Nephron progenitor cell (in vitro differentiated cells): ENCODE results near the gene MYO5B.

Experiments
- DNase-seq: peaks from one replicate; pipeline ENCODE4 v3.0.0; 2021
- H3K27ac Mint-ChIP-seq: 2 replicates; pipeline ENCODE4 v1.8.0; 2021; ENCODE audit warnings: mild to moderate bottlenecking, moderate library complexity, mixed read lengths
- H3K27me3 Mint-ChIP-seq: 2 replicates; pipeline ENCODE4 v1.8.0; 2021; ENCODE audit warnings: mild to moderate bottlenecking, low read depth, mixed read lengths; ENCODE audit not compliant: poor library complexity
- H3K36me3 Mint-ChIP-seq: 2 replicates; pipeline ENCODE4 v1.8.0; 2021; ENCODE audit warnings: low read depth, mixed read lengths
- H3K4me1 Mint-ChIP-seq: 2 replicates; pipeline ENCODE4 v1.8.0; 2021; ENCODE audit warnings: mixed read lengths
- H3K4me3 Mint-ChIP-seq: 2 replicates; pipeline ENCODE4 v1.8.0; 2021; ENCODE audit warnings: mild to moderate bottlenecking, moderate library complexity, mixed read lengths
- H3K9me3 Mint-ChIP-seq: 2 replicates; pipeline ENCODE4 v1.8.0; 2021; ENCODE audit warnings: mild to moderate bottlenecking, moderate library complexity, mixed read lengths
- CTCF ChIP-seq: fragments of 200-600 bp; sonication (generic); IDR thresholded peaks from 2 replicates; pipeline ENCODE4 v1.5.0; 2021; ENCODE audit warnings: antibody characterized with exemption

The MYO5B gene

GRCh38 chr18:50163505-50163904, 31.4 kb downstream of the MYO5B start:
- Mint-ChIP-seq H3K27me3 (peaks cover 50% of the 10 kb centered on the region), H3K9me3 (no peaks in the 10 kb centered on the region), H3K4me3 (no peak overlapping the region), H3K36me3 (no peaks in the 10 kb centered on the region), H3K27ac (no peak overlapping the region), H3K4me1 (peaks cover 51% of the 10 kb centered on the region)
- no peak for TF ChIP-seq CTCF
- no peak for DNase-seq

- Mint-ChIP-seq H3K36me3 (no peaks in the 10 kb centered on the region), H3K27me3 (peaks cover 49% of the 10 kb centered on the region), H3K4me3 (no peak overlapping the region), H3K27ac (peak overlapping the region; percentile 31), H3K4me1 (peaks cover 51% of the 10 kb centered on the region), H3K9me3 (no peaks in the 10 kb centered on the region)
- no peak for DNase-seq
- no peak for TF ChIP-seq CTCF
These were observed 32.3 kb downstream of the MYO5B start for GRCh38 chr18:50162486-50163304.

DNA sequence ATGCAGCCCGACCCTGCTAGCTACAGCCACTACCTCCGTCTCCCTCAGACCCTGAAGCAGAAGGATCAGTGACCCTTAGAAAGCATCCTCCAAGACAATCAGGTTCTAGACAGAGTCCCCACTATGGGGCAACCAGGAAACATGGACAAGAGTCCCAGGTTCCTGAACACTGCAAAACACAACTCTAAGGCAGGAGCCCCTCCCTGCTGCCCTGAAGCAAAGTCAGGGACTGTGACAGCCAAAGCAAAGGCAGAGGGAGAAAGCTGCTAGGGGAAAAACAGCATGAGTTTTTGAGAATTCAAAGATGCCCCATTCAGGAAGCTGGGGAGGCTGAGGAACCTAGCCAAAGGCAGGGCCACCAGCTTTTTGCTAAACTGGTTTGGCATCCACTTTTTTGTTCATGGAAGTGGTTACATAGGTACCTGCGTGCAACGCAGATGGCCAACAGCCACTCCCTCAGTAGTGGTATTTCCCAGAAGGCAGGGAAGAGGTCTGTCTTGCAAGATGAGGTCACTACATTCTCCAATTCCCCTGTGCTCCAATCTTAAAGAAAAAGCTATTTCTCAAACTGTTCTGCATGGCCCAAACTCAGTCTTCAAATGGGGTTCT, 33.2 kb downstream of the MYO5B start:
- no peak for TF ChIP-seq CTCF
- Mint-ChIP-seq H3K27ac (no peak overlapping the region), H3K4me3 (no peak overlapping the region), H3K9me3 (no peaks in the 10 kb centered on the region), H3K4me1 (peaks cover 58% of the 10 kb centered on the region), H3K27me3 (peaks cover 44% of the 10 kb centered on the region), H3K36me3 (no peaks in the 10 kb centered on the region)
- DNase-seq: no peak

DNA sequence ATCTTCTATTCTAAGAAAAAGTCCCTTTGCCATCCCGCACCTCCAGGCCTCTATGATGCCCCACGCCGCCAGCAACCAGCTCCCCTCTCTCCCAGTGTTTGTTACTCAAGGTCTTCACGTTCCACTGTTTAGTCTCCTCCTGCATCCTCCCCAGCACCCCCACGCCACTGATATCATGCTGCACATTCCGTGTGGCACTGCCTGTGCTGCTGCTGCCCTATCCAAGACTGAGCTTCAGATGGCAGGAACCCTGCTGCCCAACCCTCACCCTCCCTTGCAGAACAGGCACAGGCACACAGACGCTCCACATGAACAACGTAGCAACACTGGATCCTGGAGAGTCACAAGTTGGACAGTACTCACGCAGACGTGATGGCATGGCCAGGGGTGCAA, 35.3 kb downstream of the MYO5B start:
- Mint-ChIP-seq H3K27ac (peak overlapping the region; percentile 78), H3K36me3 (no peaks in the 10 kb centered on the region), H3K27me3 (peaks cover 31% of the 10 kb centered on the region), H3K4me3 (peak overlapping the region; percentile 31), H3K9me3 (no peaks in the 10 kb centered on the region), H3K4me1 (peaks cover 63% of the 10 kb centered on the region)
- DNase-seq: no peak
- no peak for TF ChIP-seq CTCF

- peak overlapping the region; percentile 31 for H3K4me3 Mint-ChIP-seq
- no peak for TF ChIP-seq CTCF
- no peaks in the 10 kb centered on the region for H3K9me3 Mint-ChIP-seq
These were observed 35.9 kb downstream of the MYO5B start for GRCh38 chr18:50158866-50159653.

More at GRCh38 chr18:50158866-50159653, 35.9 kb downstream of the MYO5B start:
- peaks cover 29% of the 10 kb centered on the region for H3K27me3 Mint-ChIP-seq
- H3K36me3 Mint-ChIP-seq: no peaks in the 10 kb centered on the region
- no peak for DNase-seq
- H3K4me1 Mint-ChIP-seq: peaks cover 63% of the 10 kb centered on the region
- H3K27ac Mint-ChIP-seq: peak overlapping the region; percentile 78
